Measurements from ENCODE around the gene SDCBP2. TPM values are rescaled to one million over a fixed set of nuclear protein-coding genes. Genes with fewer than 3 reads are reported as not detected.

Gene SDCBP2
- polyA plus RNA-seq, 1 donor (not counting 4 experiments of a cell fraction or from before 2014, with no cell fraction given) = 36.0 TPM

GRCh38 chr20:1362484-1362883 lies 33.5 kb upstream of the SDCBP2 start:
- peaks cover 8% of the 10 kb centered on the region for H3K79me2 ChIP-seq (ENCODE audit: control insufficient read depth, insufficient read depth, low read length)
- no peak for TF ChIP-seq EZH2 (IDR thresholded peaks at IDR 0.05; ENCODE audit: low read length)
- TF ChIP-seq, protein P1, sequence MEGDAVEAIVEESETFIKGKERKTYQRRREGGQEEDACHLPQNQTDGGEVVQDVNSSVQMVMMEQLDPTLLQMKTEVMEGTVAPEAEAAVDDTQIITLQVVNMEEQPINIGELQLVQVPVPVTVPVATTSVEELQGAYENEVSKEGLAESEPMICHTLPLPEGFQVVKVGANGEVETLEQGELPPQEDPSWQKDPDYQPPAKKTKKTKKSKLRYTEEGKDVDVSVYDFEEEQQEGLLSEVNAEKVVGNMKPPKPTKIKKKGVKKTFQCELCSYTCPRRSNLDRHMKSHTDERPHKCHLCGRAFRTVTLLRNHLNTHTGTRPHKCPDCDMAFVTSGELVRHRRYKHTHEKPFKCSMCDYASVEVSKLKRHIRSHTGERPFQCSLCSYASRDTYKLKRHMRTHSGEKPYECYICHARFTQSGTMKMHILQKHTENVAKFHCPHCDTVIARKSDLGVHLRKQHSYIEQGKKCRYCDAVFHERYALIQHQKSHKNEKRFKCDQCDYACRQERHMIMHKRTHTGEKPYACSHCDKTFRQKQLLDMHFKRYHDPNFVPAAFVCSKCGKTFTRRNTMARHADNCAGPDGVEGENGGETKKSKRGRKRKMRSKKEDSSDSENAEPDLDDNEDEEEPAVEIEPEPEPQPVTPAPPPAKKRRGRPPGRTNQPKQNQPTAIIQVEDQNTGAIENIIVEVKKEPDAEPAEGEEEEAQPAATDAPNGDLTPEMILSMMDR (optimal IDR thresholded peaks at IDR 0.05 in 1 of 3, IDR thresholded peaks at IDR 0.05 in 1 of 3, conservative IDR thresholded peaks at IDR 0.05 in 1 of 3; ENCODE audit: extremely low read depth in 1 of 3, insufficient read depth in 2 of 3, low read length in 3 of 3) = no peak
- no peak overlapping the region for H3K9ac ChIP-seq (ENCODE audit: control insufficient read depth, extremely low read depth, insufficient read depth, low read length)
- no peak overlapping the region for H3K4me3 ChIP-seq (ENCODE audit: control insufficient read depth in 2 of 3, extremely low read depth in 1 of 3, insufficient read depth in 2 of 3, low read depth in 1 of 3, low read length in 3 of 3)
- no peak overlapping the region for H2AFZ ChIP-seq (ENCODE audit: control insufficient read depth, low read length)
- FAIRE-seq = no peak
- H4K20me1 ChIP-seq (ENCODE audit: control insufficient read depth, extremely low read depth, insufficient read depth, low read length) = peaks cover 2% of the 10 kb centered on the region
- H3K27ac ChIP-seq (ENCODE audit: control insufficient read depth, insufficient read depth, low read length) = no peak overlapping the region
- peaks cover 9 to 22% of the 10 kb centered on the region in 2 experiments for H3K36me3 ChIP-seq (ENCODE audit: control insufficient read depth in 2 of 2, extremely low read depth in 1 of 2, insufficient read depth in 2 of 2, low read length in 2 of 2)
- H3K4me1 ChIP-seq (ENCODE audit: control insufficient read depth, extremely low read depth, insufficient read depth, low read length) = no peaks in the 10 kb centered on the region
- no peaks in the 10 kb centered on the region for H3K27me3 ChIP-seq (ENCODE audit: control insufficient read depth, extremely low read depth, insufficient read depth, low read length)
- no peaks in the 10 kb centered on the region for H3K9me3 ChIP-seq (ENCODE audit: control insufficient read depth, low read depth, low read length)
- H3K4me2 ChIP-seq (ENCODE audit: control insufficient read depth, extremely low read depth, insufficient read depth, low read depth, low read length) = no peak overlapping the region
- H3K9me1 ChIP-seq (ENCODE audit: control insufficient read depth, extremely low read depth, insufficient read depth, low read length) = peaks cover 2% of the 10 kb centered on the region
- dilution Hi-C loops (cut with MboI; ENCODE audit: extremely low pct_ligation_motif_present, low sequenced_read_pairs) = no loop called here
- DNase-seq (ENCODE audit: low read depth, low spot score) = no peak

DNA sequence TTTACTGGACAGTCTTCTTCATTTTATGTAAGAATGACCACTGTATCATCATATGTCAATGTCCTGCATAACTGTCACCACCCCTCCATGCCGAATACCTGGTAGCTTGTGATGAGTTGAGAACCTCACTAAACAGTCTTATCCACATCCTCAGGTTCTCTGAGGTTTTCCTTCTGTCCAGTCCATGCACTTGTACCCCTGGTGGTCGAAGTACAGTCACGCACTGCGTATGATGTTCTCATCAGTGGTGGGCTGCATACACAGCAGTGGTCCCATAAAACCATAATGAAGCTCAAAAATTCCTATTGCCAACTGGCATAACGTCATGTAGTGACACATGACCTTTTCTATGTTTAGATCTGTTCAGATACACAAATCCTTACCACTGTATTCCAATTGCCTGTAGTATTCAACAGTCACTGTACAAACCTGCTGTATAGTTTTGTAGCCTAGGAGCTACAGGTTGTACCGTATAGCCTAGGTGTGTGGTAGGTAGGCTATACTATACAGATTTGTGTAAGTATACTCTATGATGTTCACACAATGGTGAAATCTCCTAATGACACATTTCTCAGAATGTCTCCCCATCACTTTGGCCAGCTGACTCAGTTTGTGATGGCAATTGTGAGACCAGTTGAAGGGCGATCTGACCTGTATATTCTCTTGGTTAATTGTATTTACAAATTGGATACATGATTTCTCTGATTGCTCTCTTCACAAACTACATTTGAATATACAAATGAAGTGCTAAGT lies 31.3 kb upstream of the SDCBP2 start:
- no peaks in the 10 kb centered on the region for H3K4me1 ChIP-seq (ENCODE audit: control insufficient read depth, extremely low read depth, insufficient read depth, low read length)
- no peak overlapping the region for H3K9ac ChIP-seq (ENCODE audit: control insufficient read depth, extremely low read depth, insufficient read depth, low read length)
- dilution Hi-C loops (cut with MboI; ENCODE audit: extremely low pct_ligation_motif_present, low sequenced_read_pairs) = no loop called here
- no peak overlapping the region for H2AFZ ChIP-seq (ENCODE audit: control insufficient read depth, low read length)
- H3K79me2 ChIP-seq (ENCODE audit: control insufficient read depth, insufficient read depth, low read length) = peaks cover 4% of the 10 kb centered on the region
- H3K4me3 ChIP-seq (ENCODE audit: control insufficient read depth in 2 of 3, extremely low read depth in 1 of 3, insufficient read depth in 2 of 3, low read depth in 1 of 3, low read length in 3 of 3) = no peak overlapping the region
- no peak for DNase-seq (ENCODE audit: low read depth, low spot score)
- FAIRE-seq = no peak
- no peak overlapping the region for H3K27ac ChIP-seq (ENCODE audit: control insufficient read depth, insufficient read depth, low read length)
- TF ChIP-seq, protein P1 (optimal IDR thresholded peaks at IDR 0.05 in 1 of 3, IDR thresholded peaks at IDR 0.05 in 1 of 3, conservative IDR thresholded peaks at IDR 0.05 in 1 of 3; ENCODE audit: extremely low read depth in 1 of 3, insufficient read depth in 2 of 3, low read length in 3 of 3) = no peak
- no peak for TF ChIP-seq EZH2 (IDR thresholded peaks at IDR 0.05; ENCODE audit: low read length)
- no peaks in the 10 kb centered on the region for H3K27me3 ChIP-seq (ENCODE audit: control insufficient read depth, extremely low read depth, insufficient read depth, low read length)
- peaks cover 2% of the 10 kb centered on the region for H4K20me1 ChIP-seq (ENCODE audit: control insufficient read depth, extremely low read depth, insufficient read depth, low read length)
- H3K4me2 ChIP-seq (ENCODE audit: control insufficient read depth, extremely low read depth, insufficient read depth, low read depth, low read length) = no peak overlapping the region
- H3K9me1 ChIP-seq (ENCODE audit: control insufficient read depth, extremely low read depth, insufficient read depth, low read length) = peaks cover 2% of the 10 kb centered on the region
- H3K9me3 ChIP-seq (ENCODE audit: control insufficient read depth, low read depth, low read length) = no peaks in the 10 kb centered on the region
- peaks cover 7 to 24% of the 10 kb centered on the region in 2 experiments for H3K36me3 ChIP-seq (ENCODE audit: control insufficient read depth in 2 of 2, extremely low read depth in 1 of 2, insufficient read depth in 2 of 2, low read length in 2 of 2)

All from keratinocyte (primary cell).